HEK293 (cell line): ENCODE results near the gene RTTN.

Experiments used
- HOXC10 ChIP-seq: sonication (generic); formaldehyde crosslinking; IDR thresholded peaks from 2 replicates; pipeline ENCODE4 v1.8.1; 2023; ENCODE audit warnings: mild to moderate bottlenecking, missing genetic modification reagents
- ZNF76 ChIP-seq: fragments of 450-650 bp; formaldehyde crosslinking; IDR thresholded peaks from 2 replicates; pipeline ENCODE4; 2016; ENCODE audit warnings: low read depth, missing biosample characterization, missing genetic modification characterization, borderline replicate concordance
- TF ChIP-seq, protein P1 (sequence below): fragments of 450-650 bp; formaldehyde crosslinking; IDR thresholded peaks from 2 replicates; pipeline ENCODE4 v1.5.1; 2016; ENCODE audit warnings: missing biosample characterization, missing genetic modification characterization

GRCh38 chr18:70029163-70029562 is 176.3 kb downstream of the RTTN start:
- no peak for TF ChIP-seq ZNF76 (tag by site-specific recombination)
- TF ChIP-seq, protein P1, sequence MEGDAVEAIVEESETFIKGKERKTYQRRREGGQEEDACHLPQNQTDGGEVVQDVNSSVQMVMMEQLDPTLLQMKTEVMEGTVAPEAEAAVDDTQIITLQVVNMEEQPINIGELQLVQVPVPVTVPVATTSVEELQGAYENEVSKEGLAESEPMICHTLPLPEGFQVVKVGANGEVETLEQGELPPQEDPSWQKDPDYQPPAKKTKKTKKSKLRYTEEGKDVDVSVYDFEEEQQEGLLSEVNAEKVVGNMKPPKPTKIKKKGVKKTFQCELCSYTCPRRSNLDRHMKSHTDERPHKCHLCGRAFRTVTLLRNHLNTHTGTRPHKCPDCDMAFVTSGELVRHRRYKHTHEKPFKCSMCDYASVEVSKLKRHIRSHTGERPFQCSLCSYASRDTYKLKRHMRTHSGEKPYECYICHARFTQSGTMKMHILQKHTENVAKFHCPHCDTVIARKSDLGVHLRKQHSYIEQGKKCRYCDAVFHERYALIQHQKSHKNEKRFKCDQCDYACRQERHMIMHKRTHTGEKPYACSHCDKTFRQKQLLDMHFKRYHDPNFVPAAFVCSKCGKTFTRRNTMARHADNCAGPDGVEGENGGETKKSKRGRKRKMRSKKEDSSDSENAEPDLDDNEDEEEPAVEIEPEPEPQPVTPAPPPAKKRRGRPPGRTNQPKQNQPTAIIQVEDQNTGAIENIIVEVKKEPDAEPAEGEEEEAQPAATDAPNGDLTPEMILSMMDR (tag by site-specific recombination), result no peak
- TF ChIP-seq HOXC10 (CRISPR knock-in tag), result no peak
